OCI-LY3 (cell line): Measurements from ENCODE around the gene ICE1.

ENCODE experiments used
- H2AFZ ChIP-seq: fragments of 200-600, 300-600 bp; shearing (Covaris generic); 2 replicates; pipeline ENCODE4 v1.6.0; 2014; ENCODE audit warnings: antibody characterized with exemption, low read depth, low read length
- H3K27ac ChIP-seq: fragments of 200-600, 300-600 bp; sonication (generic); 2 replicates; pipeline ENCODE4 v1.5.1; 2014; ENCODE audit warnings: mild to moderate bottlenecking, low read length, moderate library complexity, mixed read lengths
- H3K27me3 ChIP-seq: fragments of 200-600, 300-600 bp; sonication (generic); 2 replicates; pipeline ENCODE4 v1.6.1; 2014; ENCODE audit warnings: low read depth, low read length, mixed read lengths
- H3K36me3 ChIP-seq: fragments of 200-600, 300-600 bp; sonication (generic); replicated peaks from 2 replicates; pipeline ENCODE3; 2014; ENCODE audit warnings: low read depth, low read length, mixed read lengths
- H3K4me1 ChIP-seq: fragments of 300-600, 200-600 bp; sonication (generic); 2 replicates; pipeline ENCODE4 v1.6.1; 2014; ENCODE audit warnings: low read length, mixed read lengths
- H3K4me2 ChIP-seq: fragments of 200-600, 300-600 bp; sonication (generic); 2 replicates; pipeline ENCODE4 v1.6.1; 2014; ENCODE audit warnings: low read length, mixed read lengths
- H3K4me3 ChIP-seq: fragments of 300-600, 200-600 bp; sonication (generic); 2 replicates; pipeline ENCODE4 v1.5.1; 2014; ENCODE audit warnings: antibody characterized with exemption, mild to moderate bottlenecking, low read length, moderate library complexity
- H3K79me2 ChIP-seq: fragments of 300-600, 200-600 bp; shearing (Covaris generic); 2 replicates; pipeline ENCODE4 v1.6.1; 2014; ENCODE audit warnings: mild to moderate bottlenecking, low read length, mixed read lengths
- H3K9ac ChIP-seq: fragments of 300-600, 200-600 bp; shearing (Covaris generic); 2 replicates; pipeline ENCODE4 v1.6.0; 2014; ENCODE audit warnings: mild to moderate bottlenecking, low read length, moderate library complexity
- H3K9me3 ChIP-seq: fragments of 200-600, 300-600 bp; shearing (Covaris generic); 2 replicates; pipeline ENCODE4 v1.6.1; 2014; ENCODE audit warnings: low read length, mixed read lengths; ENCODE audit not compliant: insufficient read depth
- H4K20me1 ChIP-seq: fragments of 200-600, 300-600 bp; sonication (generic); 2 replicates; pipeline ENCODE4 v1.6.1; 2016; ENCODE audit warnings: low read length, mixed read lengths; ENCODE audit not compliant: insufficient read depth
- EZH2phosphoT487 ChIP-seq: fragments of 200-600 bp; shearing (Covaris generic); IDR thresholded peaks from 2 replicates; pipeline ENCODE4 v1.6.1; 2018; ENCODE audit warnings: antibody characterized with exemption, mixed run types, low read depth
- TF ChIP-seq, protein P1 (sequence below): fragments of 200-600, 300-600 bp; sonication (generic); IDR thresholded peaks from 2 replicates; pipeline ENCODE4 v1.5.1; 2014; ENCODE audit warnings: antibody characterized with exemption, low read length, low read depth

Gene ICE1

DNA sequence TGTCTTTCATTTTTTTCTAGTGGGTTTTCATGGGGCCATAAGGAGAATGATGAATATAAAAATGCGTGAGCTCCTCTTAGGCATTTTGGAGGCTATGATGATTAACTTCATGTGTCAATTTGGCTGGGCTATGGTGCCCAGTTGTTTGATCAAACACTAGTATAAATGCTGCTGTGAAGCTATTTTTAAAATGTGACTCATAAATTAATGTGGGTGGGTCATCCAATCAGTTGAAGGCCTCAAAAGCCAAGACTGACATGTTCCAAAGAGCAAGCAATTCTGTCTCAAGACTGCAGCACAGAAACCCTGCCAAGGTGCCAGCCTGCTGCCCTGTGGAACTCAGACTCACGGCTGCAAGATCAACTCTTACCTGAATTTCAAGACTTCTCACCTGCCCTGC is 24.4 kb upstream of the ICE1 start:
- Histone ChIP-seq H3K9ac (no peak overlapping the region), H3K36me3 (no peaks in the 10 kb centered on the region), H3K9me3 (no peaks in the 10 kb centered on the region), H3K4me3 (no peak overlapping the region), H3K27me3 (no peaks in the 10 kb centered on the region), H3K4me1 (no peaks in the 10 kb centered on the region), H4K20me1 (no peaks in the 10 kb centered on the region), H2AFZ (no peak overlapping the region), H3K27ac (no peak overlapping the region), H3K79me2 (no peaks in the 10 kb centered on the region), H3K4me2 (no peak overlapping the region)
- TF ChIP-seq, protein P1, sequence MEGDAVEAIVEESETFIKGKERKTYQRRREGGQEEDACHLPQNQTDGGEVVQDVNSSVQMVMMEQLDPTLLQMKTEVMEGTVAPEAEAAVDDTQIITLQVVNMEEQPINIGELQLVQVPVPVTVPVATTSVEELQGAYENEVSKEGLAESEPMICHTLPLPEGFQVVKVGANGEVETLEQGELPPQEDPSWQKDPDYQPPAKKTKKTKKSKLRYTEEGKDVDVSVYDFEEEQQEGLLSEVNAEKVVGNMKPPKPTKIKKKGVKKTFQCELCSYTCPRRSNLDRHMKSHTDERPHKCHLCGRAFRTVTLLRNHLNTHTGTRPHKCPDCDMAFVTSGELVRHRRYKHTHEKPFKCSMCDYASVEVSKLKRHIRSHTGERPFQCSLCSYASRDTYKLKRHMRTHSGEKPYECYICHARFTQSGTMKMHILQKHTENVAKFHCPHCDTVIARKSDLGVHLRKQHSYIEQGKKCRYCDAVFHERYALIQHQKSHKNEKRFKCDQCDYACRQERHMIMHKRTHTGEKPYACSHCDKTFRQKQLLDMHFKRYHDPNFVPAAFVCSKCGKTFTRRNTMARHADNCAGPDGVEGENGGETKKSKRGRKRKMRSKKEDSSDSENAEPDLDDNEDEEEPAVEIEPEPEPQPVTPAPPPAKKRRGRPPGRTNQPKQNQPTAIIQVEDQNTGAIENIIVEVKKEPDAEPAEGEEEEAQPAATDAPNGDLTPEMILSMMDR: no peak
- TF ChIP-seq EZH2phosphoT487: no peak

DNA sequence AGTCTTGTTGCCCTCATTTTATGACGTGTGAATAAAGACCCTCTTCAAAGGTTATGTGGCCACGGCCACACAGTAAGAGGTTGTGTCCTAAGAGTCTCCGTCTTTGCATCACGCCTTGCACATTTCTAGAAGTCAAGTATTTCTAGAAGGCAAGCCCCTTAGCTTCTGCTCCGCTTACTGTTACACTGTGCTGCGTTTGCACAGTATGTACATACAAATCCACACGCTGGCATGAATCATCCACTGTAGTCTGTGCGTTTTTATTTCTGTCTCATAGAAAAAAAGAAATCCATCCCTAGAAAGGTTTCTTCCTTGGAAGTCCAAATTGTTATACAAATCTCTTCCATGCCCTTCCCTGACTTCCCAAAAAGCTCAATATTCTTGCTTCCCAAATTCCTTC is 21.4 kb upstream of the ICE1 start:
- Histone ChIP-seq H4K20me1 (no peaks in the 10 kb centered on the region), H3K4me3 (no peak overlapping the region), H3K9ac (no peak overlapping the region), H3K4me2 (no peak overlapping the region), H3K4me1 (no peaks in the 10 kb centered on the region), H3K9me3 (no peaks in the 10 kb centered on the region), H3K27ac (no peak overlapping the region), H2AFZ (no peak overlapping the region), H3K36me3 (no peaks in the 10 kb centered on the region), H3K79me2 (no peaks in the 10 kb centered on the region), H3K27me3 (no peaks in the 10 kb centered on the region)
- TF ChIP-seq, protein P1: no peak
- TF ChIP-seq EZH2phosphoT487: no peak

DNA sequence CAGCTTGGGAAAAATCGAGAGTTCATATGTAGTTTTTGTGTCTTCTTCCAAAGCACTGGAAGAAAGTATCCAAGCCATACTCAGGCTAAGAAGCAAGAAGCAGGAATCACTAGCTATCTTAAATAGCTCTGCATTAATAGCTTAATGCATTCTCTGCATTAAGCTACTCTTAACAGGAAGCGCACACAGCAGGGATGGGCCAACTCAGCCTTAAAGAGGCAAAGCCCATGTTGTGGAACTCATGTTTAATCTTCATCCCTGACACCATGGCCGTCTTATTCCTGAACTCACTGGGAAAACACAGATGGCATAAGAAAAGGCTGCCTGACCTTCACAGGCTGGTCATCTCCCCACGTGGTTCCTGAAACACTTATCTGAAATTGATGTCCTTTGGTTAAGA is 18.7 kb upstream of the ICE1 start:
- Histone ChIP-seq H3K4me1 (no peaks in the 10 kb centered on the region), H3K36me3 (no peaks in the 10 kb centered on the region), H3K4me2 (no peak overlapping the region), H3K27ac (no peak overlapping the region), H3K27me3 (no peaks in the 10 kb centered on the region), H3K9me3 (no peaks in the 10 kb centered on the region; the same call in 1 of the 2 replicates), H3K9ac (no peak overlapping the region), H3K4me3 (no peak overlapping the region), H4K20me1 (no peaks in the 10 kb centered on the region), H3K79me2 (no peaks in the 10 kb centered on the region), H2AFZ (no peak overlapping the region)
- no peak for TF ChIP-seq EZH2phosphoT487

DNA sequence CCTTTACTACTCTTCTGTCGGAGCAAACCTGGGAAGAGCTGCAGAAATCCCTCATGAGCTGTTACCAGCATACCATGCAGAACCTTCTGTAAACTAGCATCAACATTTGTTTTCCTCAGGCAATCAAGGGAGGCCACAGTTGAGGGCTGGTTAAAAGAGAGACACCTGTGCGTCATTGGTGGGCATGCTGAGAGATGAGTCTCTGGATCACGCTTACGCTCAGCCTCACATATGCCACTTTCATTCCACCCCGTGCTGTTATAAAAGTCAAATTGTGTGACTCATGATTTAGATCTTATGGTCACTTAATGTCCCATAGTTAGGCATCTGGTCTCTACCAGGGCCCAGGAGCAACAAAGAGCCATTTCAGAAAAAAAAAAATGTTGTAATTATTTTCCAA is 18.1 kb upstream of the ICE1 start:
- TF ChIP-seq, protein P1: no peak
- TF ChIP-seq EZH2phosphoT487: no peak
- Histone ChIP-seq H4K20me1 (no peaks in the 10 kb centered on the region), H3K4me2 (no peak overlapping the region), H3K27ac (no peak overlapping the region), H3K4me3 (no peak overlapping the region), H3K27me3 (no peaks in the 10 kb centered on the region), H3K9me3 (peaks cover 6% of the 10 kb centered on the region; the same call in 1 of the 2 replicates), H3K36me3 (peaks cover under 1% of the 10 kb centered on the region), H2AFZ (no peak overlapping the region), H3K9ac (no peak overlapping the region), H3K79me2 (no peaks in the 10 kb centered on the region), H3K4me1 (no peaks in the 10 kb centered on the region)

DNA sequence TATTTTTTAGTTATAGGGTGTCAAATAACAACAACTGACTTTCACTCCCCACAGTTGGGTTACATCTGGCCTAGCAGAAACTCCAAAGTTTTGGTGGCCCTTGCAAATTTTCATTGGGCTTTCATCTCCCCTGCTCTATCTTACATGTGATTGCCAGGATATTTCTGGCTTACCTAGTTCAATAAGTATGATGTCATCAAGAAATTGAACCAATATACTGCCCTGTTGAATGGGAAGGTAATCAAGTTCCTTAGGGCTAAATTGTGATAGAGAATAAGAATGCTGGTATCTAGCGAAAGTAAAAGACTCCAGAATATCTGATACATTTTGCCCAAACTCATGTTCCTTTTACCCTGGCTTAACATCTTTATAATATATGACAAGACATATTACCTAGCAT is 17.0 kb upstream of the ICE1 start:
- TF ChIP-seq, protein P1: no peak
- no peak for TF ChIP-seq EZH2phosphoT487
- Histone ChIP-seq H3K4me2 (no peak overlapping the region), H4K20me1 (no peaks in the 10 kb centered on the region), H3K79me2 (no peaks in the 10 kb centered on the region), H3K4me1 (no peaks in the 10 kb centered on the region), H3K36me3 (peaks cover 3% of the 10 kb centered on the region), H3K9ac (no peak overlapping the region), H3K27me3 (no peaks in the 10 kb centered on the region), H3K4me3 (no peak overlapping the region), H3K9me3 (peaks cover 8% of the 10 kb centered on the region; the same call in 1 of the 2 replicates), H3K27ac (no peak overlapping the region), H2AFZ (no peak overlapping the region)
